ENCODE measurements around the gene TOB1. TPM values are rescaled to one million over a fixed set of nuclear protein-coding genes. Genes with fewer than 3 reads are reported as not detected.

TOB1 gene
- total RNA-seq, 4 donors from 2014 or later, result 151 to 255 (median 174) TPM

DNA sequence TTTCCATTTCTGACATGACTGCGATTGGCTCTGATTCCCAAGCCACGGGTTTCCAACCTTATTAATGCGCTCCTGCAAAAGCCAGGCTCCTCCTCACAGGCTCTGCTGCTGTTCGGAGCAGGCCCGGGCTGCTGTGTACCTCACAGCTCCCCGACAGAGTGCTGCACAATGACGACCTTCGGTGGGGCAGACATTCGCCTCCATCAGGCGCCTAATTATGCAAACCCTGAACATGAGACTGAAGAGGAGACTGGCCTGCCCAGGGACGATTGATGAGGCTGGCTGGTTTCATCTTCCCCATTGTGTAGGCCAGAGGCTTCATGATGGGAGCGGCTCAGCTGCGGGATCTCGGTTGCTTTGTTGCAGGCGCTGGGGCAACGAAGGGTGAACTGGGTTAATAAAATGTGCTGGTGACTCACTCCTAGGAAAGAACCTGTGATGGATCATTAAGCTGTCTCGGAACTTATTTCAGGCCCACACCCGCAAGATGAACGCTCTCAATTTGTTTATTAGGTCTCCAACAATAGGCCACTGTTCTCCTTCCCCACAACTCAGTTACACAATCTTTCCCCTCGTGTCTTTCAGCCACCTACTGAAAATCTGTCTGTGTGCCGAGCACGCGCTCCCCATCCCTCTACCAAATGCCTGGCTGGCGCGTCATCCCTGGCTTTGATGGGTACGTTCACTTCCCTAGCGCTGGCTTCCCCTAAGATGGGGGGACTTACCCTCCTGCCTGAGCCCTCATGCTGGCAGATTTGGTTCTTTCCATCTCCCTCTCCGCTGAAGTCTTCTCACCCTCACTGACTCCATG, 27.2 kb upstream of the TOB1 start:
- TF ChIP-seq POLR2AphosphoS5 (IDR thresholded peaks at IDR 0.05) (peak in 1 of 3 donors; percentile 13), EP300 (IDR thresholded peaks at IDR 0.05) (no peak), POLR2A (IDR thresholded peaks at IDR 0.05) (no peak)
- TF ChIP-seq, protein P1, sequence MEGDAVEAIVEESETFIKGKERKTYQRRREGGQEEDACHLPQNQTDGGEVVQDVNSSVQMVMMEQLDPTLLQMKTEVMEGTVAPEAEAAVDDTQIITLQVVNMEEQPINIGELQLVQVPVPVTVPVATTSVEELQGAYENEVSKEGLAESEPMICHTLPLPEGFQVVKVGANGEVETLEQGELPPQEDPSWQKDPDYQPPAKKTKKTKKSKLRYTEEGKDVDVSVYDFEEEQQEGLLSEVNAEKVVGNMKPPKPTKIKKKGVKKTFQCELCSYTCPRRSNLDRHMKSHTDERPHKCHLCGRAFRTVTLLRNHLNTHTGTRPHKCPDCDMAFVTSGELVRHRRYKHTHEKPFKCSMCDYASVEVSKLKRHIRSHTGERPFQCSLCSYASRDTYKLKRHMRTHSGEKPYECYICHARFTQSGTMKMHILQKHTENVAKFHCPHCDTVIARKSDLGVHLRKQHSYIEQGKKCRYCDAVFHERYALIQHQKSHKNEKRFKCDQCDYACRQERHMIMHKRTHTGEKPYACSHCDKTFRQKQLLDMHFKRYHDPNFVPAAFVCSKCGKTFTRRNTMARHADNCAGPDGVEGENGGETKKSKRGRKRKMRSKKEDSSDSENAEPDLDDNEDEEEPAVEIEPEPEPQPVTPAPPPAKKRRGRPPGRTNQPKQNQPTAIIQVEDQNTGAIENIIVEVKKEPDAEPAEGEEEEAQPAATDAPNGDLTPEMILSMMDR (IDR thresholded peaks at IDR 0.05), result no peak
- Histone ChIP-seq H3K4me3 (no peak overlapping the region), H3K9me3 (no peaks in the 10 kb centered on the region), H3K36me3 (no peaks in the 10 kb centered on the region), H3K27me3 (no peaks in the 10 kb centered on the region), H3K27ac (peak overlapping the region; percentile 83), H3K4me1 (peaks cover 9% of the 10 kb centered on the region)
- WGBS, result 53% methylated on average over 25 of the region's 28 CpGs
- DNase-seq (ENCODE audit: low spot score in 2 of 2), result peak; percentile 66 to 79

DNA sequence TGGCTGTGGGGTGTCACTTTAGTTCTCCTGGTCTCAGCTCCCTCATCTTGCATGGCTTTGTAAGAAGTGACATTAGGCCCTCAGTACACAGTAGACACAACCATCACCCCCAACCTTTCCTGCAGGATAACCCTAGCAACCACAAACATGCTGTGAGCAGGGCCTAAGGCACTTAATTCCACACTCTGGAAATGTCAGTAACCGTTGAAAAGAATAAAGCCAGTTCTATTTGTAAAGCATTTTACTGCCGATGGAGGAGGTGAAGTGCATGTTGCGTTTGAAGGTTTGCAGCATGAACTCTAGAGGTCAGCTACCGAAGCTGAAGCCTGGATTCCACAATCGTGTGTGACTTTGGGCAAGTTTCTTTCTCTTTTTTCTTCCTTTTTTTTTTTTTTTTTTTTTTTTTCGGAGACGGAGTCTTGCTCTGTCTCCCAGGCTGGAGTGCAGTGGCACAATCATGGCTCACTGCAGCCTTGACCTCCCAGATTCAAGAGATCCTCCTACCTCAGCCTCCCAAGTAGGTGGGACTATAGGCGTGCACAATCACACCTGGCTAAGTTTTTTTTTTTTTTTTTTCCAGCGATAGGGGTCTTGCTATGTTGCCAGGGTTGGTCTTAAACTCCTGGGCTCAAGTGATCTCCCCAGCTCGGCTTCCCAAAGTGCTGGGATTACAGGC, 26.1 kb upstream of the TOB1 start:
- Histone ChIP-seq H3K4me1 (peaks cover 15% of the 10 kb centered on the region), H3K9me3 (no peaks in the 10 kb centered on the region), H3K27ac (peak overlapping the region; percentile 83), H3K4me3 (peak overlapping the region; percentile 11), H3K27me3 (no peaks in the 10 kb centered on the region), H3K36me3 (no peaks in the 10 kb centered on the region)
- peak; percentile 9 to 58 for DNase-seq (ENCODE audit: low spot score in 2 of 2)
- 63% methylated on average over 10 of the region's 10 CpGs for WGBS
- TF ChIP-seq POLR2AphosphoS5 (IDR thresholded peaks at IDR 0.05) (no peak), POLR2A (IDR thresholded peaks at IDR 0.05) (no peak)

GRCh38 chr17:50891577-50891989, 25.4 kb upstream of the TOB1 start:
- Histone ChIP-seq H3K36me3 (no peaks in the 10 kb centered on the region), H3K4me3 (peak overlapping the region; percentile 11), H3K27ac (peak overlapping the region; percentile 83), H3K27me3 (no peaks in the 10 kb centered on the region), H3K9me3 (no peaks in the 10 kb centered on the region), H3K4me1 (peaks cover 16% of the 10 kb centered on the region)
- peak; percentile 18 to 24 for DNase-seq (ENCODE audit: low spot score in 2 of 2)
- 86% methylated on average over 4 of the region's 4 CpGs for WGBS
- TF ChIP-seq EP300 (IDR thresholded peaks at IDR 0.05) (no peak), POLR2A (IDR thresholded peaks at IDR 0.05) (no peak), POLR2AphosphoS5 (IDR thresholded peaks at IDR 0.05) (no peak)
- TF ChIP-seq, protein P1 (IDR thresholded peaks at IDR 0.05), result no peak

DNA sequence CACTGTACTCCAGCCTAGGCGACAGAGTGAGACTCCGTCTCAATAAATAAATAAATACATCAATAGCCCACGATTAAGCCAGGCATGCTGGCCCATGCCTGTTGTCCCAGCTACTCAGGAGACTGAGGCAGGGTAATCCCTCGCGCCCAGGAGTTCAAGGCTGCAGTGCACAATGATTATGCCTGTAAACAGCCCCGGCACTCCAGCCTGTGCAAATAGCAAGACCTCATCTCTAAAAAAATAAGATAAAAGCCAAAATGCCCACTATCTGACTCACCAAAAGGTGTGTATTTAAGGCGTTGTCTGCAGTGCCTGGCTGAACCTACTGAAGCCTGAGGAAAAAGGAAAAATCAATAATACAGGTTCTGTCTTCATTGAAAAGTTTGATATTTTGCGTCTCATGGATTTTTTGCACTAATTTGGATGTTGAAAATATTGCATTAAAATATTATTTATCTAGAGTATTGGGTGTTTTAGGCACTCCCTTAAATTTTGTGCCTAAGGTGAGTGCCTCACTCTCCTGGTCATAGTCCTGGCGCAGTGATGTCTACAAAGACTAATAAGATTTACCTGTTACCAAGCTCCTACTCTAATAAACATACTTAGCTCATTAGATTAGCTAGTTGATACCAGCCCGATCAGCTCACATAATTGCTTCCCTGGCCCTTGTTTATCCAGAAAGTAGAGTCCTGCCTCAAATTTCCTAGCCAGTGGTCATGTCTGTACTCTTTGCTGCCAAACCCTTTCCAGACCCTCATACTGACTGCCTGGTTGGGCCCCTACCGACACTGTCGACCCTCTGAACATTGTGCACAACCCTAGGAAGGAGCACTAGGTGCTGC, 24.7 kb upstream of the TOB1 start:
- peak in 1 of 2 donors; percentile 8 for DNase-seq (ENCODE audit: low spot score in 2 of 2)
- 68% methylated on average over 12 of the region's 12 CpGs for WGBS

More for the DNA sequence above, 24.7 kb upstream of the TOB1 start:
- H3K27ac ChIP-seq, result peak overlapping the region; percentile 83
- no peaks in the 10 kb centered on the region for H3K27me3 ChIP-seq
- no peak for TF ChIP-seq POLR2AphosphoS5 (IDR thresholded peaks at IDR 0.05)
- no peak for TF ChIP-seq POLR2A (IDR thresholded peaks at IDR 0.05)
- TF ChIP-seq EP300 (IDR thresholded peaks at IDR 0.05), result no peak
- TF ChIP-seq, protein P1 (IDR thresholded peaks at IDR 0.05), result no peak
- no peaks in the 10 kb centered on the region for H3K36me3 ChIP-seq
- no peaks in the 10 kb centered on the region for H3K9me3 ChIP-seq
- peaks cover 16% of the 10 kb centered on the region for H3K4me1 ChIP-seq
- H3K4me3 ChIP-seq, result peak overlapping the region; percentile 11
